ENCODE results near the gene UBXN10.

UBXN10 gene, protein sequence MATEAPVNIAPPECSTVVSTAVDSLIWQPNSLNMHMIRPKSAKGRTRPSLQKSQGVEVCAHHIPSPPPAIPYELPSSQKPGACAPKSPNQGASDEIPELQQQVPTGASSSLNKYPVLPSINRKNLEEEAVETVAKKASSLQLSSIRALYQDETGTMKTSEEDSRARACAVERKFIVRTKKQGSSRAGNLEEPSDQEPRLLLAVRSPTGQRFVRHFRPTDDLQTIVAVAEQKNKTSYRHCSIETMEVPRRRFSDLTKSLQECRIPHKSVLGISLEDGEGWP

DNA sequence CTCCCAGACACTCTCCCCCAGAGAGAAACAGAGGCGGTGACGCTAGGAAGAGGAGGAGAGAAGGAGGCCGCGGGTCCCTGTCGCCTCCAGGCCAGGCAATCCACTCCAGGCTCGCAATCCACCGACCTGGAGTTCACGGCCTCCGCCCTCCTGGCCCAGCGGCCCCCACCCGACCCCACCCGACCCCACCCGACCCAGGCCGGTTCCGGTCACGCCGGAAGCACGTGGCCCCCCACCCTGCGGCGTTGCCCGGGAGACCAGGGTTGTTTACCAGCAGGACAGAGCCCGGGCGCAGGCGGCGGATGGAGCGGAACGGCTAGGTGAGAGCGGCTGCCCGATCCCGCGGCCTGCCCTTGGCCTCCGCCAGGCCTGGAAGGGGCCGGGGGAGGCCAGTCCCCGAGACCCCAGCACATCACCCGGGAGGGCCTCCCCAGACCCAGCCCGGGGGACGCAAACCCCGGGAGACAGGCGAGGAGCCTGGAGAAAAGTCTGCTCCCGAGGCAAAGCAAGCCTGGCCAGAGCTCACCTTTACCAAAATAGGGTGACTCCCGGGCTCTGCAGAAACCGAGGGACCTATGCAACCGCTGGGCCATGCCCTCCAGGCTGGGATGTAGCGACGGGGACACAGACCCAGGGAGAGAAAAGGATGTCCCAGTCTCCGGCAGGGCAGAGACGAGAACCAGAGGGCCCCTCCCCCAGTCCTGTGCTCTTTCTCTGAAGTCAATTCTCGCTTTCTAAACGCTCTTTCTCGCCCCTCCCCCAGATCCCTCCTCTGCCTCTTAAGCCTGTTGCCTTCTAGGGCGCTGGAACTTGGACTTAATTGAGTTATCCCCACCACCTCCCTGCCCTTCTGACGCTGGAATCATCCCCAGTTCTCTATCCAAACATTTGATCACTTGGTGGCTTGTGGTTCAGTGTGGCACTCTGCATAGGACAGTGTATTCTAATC, at the start of gene UBXN10, which contains the start of gene PLA2G2C:
UBXN10 (plus strand) TSS at position 263 of the 949 bp plus-strand sequence. CDS start 4,466 bp downstream, outside the sequence.
PLA2G2C (minus strand) TSS at position 685 of the 949 bp plus-strand sequence. CDS start 9,155 bp downstream, outside the sequence.
- no peak for DNase-seq

DNA sequence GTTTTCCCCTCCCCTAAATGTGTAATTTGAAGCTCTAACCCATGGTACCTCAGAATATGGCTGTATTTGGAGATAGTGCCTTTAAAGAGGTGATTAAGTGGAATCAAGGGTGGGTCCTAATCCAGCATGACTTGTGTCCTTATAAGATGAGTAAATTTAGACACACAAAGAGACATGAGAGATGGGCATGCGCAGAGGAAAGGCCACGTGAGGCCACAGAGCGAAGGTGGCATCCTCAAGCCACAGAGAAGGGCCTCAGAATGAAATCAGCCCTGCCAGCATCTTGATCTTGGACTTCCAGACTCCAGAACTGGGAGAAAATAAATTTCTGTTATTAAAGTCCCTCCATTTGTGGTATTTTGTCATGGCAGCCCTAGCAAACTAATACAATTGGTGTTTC, 49.6 kb upstream of the UBXN10 start:
- no peak for DNase-seq

DNA sequence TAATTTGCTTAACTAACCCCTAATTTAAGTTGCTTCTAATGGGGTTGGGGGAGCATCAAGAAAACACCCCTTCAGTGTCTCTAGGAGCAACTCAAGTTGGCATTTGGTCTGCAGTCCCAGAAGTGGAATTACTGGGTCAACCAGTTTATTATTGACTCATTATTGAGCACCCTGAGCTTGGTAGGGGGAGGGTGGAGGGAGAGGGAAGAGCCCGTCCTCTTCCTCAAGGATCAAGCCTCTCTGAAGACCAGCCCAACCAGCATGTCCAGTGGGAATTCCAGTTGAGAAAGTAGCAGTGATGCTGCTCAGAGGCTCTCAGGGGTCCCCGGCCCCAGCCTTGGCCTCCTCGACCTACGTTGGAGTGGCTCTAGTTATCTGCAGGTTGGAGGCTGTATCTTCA, 48.8 kb upstream of the UBXN10 start:
- no peak for DNase-seq

DNA sequence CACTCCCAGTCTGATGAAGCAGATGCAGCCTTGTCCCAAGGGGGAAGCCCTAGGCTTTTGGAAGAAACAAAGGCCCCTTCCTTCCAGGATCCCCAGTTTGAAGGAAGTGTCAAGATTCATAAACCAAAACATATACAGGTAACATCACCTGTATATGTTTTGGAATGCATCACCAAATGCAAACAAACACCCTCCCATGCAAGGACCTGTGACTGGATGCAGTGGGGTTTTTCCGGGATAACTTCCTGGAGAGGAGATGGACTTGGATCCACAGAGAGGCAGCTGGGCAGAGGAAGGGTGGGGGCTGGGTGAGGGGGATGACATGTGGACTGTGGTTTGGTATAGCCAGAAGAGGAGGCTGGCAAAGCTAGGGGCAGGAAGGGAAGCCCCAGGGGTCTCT, 48.3 kb upstream of the UBXN10 start:
- DNase-seq, result no peak

DNA sequence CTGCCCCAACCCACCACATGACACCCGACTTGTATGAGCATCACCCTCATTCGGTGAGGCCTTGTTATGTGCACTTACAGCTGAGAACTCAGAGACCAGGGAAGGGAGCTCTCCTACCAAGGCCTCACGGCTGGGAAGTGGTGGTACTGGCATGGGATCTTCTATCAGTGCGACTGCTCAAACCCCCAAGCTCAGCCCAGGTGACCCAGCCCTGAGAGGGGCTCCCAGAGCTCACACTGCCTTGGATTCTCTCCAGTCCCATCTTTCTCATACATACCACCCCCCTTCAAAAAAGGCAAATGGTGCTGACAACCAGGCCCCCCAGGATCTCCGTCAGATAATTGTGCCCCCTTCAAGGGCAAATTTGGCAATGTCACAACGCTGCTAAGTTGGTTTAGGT, 47.5 kb upstream of the UBXN10 start:
- DNase-seq, result no peak

DNA sequence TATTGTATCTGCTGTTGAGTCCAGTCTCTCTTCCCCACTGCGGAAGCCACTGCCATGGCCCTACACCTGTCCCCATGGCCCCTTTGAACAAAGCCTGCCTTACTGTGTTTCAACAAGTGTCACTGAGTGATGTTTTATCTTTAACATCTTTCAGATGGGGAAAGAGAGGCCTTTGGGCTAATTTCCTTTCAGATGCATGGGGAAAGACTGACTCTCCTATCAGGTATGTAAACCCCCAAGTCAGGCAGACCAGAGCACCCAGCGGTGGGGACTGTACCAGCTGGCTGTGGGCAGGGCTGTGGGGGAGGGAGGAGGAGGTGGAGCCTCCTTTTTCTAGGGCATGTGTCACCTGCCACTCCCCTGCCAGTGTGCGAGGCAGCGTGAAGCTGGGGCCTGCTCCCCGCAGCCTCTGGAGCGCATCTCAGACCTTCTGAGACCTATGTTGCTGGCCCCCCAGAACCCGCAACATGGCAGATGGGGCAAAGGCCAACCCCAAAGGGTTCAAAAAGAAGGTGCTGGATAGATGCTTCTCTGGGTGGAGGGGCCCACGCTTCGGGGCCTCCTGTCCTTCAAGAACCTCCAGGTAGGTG, 46.8 kb upstream of the UBXN10 start, which contains the start of gene PLA2G2F:
PLA2G2F (plus strand) TSS at position 363 of the 590 bp plus-strand sequence; CDS start at position 468, 105 bp downstream.
- DNase-seq, result no peak

DNA sequence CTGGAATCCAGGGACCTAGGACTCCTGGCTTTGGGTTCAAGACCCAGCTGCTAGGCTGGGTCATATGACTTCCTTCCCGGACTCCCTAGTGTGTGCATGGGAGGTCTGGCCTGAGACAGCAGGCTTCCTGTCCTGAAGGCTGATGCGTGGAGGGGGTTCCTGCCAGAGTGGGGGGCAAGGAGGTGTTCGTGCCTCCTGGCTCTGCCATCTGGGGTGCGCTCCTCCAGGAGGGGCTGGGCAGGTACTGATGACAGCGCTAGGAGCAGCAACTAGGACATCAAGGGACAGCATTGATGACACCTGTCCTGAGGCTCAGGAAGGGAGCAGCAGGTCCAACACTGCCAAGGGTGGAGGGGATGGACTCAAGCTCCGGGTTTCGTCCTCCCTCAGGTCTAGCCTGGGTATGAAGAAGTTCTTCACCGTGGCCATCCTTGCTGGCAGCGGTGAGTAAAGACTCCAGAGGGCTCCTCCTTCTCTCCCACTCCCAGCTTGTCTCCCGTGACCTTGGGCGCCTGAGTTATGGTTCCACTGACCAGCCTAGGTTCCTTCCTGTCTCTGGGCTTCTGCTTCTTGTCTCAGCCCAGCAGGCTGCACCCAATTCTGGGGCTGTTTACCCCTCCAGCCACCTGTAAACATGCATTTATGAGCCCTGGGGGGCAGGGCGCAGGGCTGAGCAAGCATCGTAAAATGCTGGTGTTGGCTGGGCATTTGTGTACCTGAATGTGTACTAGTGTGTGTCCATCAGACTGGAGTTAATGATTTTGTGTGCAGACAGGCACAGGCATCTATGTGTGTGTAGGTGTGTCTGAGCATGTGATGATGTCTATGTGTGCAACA, 45.9 kb upstream of the UBXN10 start:
- DNase-seq, result no peak

DNA sequence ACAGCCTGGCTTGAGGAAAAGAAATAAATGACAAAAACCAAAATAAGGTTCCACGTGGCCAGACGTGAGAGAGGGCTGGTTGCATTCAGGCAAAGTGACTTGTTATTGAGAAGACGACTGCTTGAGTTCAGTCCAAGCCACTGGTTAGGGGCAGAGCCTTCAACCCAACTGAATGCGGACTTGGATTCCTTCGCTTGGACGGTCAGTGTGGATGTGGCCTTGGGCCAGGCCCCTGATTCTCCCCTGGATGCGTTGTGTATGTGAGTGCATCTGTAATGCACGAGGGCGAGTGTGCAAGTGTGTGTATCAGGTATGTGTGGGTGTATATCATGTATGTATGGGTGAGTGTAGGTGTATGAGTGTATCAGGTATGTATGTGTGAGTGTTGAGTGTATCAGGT, 44.9 kb upstream of the UBXN10 start:
- no peak for DNase-seq

DNA sequence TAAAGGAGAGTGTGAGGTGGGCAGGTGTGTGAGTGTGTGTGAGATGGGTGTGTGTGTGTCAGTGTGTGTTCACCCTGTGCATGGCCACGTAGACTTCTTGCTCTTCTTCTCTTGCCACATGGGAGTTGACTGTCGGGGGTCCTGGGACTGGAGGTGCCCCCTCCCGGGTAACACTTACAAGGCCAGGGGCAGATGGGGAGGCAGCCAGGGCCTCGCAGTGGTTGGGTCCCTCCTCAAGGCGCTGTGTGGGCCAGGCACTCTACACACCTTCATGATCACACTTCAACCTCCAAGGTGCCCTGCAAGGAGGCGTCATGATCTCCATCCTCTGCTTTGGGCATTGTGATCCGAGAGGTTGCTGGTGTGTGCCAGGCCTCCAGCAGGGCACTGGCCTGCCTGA, 44.4 kb upstream of the UBXN10 start:
- no peak for DNase-seq

DNA sequence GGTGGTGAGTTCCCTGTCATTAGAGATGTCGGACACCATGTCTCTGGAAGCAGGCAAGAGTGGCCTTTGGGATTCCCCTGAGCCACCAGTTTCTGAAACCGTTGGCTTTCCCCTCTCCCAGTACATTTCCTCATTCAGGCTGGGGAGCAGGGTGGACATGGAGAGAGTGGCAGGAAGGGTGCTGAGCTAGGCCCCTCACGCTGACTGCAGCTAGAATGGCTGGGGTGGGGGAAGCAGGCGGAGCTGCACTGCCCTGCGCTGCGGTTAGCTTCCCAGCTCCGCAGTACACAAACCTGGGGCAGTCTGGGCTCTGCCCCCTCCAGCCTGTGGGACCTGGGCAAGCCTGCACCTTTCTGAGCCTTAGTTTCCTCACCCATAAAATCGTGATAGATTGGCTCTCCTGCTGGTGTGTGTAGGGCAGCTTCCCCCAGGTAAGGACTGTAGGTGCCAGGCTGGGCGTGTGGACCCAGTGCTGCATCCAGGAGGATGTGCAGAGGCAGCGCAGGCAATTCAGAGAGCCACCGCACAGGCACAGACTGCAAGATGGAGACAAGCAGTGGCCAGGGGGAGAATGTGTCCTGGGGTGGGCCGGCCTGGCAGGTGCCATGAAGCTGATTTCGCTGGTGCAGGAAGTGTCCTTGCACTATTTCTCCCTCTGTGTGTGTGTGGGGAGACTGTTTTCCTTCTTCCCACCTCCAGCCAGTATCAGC, 43.7 kb upstream of the UBXN10 start:
- no peak for DNase-seq

DNA sequence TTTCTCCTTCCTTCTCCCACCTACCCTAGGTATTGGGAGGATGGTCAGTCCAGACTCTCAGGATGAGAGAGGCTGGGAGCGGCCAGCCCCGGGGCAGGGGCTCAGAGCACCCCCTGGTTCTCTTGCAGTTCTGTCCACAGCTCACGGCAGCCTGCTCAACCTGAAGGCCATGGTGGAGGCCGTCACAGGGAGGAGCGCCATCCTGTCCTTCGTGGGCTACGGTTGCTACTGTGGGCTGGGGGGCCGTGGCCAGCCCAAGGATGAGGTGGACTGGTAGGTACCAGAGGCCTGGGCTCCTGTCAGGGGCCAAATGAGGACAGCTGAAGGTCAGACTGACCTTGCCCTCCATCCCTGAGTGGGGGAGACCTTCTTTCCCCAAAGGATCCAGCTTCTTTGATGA, 42.6 kb upstream of the UBXN10 start:
- no peak for DNase-seq

DNA sequence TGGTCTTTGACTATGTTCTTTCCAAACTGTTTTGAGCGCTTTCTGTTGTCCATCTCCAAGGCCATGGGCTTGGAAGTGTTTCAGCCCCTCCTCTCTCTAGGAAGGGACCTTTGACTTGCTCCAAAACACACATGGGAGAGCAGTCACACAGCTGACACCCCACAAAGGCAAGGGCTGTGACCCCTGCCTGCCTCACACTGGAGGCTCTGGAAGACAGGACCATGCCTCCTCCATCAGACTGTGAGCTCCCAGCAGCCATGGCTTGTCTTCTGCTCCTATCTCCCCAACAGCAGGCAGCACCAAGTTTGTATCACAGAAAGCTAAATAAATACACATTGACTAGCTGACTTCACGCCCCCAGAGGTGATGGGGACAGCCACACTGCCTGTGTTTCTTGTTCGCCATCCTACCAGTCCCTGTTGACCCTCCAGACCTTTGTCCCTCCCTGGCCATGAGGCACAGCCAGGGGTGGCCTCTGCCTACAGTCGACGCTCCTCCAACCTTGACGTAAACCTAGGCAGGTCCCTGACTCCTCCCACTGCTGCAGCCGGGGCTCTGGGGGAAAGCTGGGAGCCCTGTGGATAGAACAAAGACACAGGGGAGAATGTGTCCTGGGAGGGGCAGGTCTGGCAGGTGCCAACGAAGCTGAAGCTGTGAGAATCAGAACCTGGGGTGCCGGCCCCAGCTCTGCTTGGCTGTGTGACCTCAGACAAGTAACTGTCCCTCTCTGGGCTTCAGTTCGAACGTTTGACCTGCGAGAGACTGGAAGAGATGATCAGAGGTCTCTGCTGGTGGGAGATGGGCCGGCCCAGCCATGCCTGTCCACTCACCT, 41.9 kb upstream of the UBXN10 start:
- no peak for DNase-seq

DNA sequence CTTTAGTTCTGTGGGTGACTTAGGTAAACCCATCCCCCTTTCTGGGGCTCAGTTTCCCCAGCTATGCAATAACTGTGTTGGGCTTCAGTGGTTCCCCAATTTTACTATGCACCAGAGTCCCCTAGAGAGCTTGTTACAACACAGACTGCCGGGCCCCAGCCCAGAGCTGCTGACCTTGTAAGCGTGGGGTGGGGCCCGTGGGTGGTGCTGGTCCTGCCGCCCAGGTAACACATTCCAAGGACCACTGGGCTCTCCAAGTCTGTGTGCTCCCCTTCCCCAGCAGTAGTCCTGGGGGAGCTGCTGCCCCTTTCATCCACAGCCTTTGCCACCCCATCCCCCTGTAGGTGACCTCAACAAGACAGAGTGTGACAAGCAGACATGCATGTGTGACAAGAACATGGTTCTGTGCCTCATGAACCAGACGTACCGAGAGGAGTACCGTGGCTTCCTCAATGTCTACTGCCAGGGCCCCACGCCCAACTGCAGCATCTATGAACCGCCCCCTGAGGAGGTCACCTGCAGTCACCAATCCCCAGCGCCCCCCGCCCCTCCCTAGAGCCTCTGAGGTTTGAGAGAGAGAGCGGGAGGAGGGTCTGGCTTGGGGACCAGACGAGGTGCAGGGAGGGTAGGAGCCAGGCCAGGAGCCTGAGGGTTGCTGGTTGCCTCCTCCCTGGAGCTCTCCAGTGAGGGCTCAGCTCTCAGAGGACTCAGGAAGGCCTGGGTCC, 37.9 kb upstream of the UBXN10 start:
- DNase-seq, result no peak

DNA sequence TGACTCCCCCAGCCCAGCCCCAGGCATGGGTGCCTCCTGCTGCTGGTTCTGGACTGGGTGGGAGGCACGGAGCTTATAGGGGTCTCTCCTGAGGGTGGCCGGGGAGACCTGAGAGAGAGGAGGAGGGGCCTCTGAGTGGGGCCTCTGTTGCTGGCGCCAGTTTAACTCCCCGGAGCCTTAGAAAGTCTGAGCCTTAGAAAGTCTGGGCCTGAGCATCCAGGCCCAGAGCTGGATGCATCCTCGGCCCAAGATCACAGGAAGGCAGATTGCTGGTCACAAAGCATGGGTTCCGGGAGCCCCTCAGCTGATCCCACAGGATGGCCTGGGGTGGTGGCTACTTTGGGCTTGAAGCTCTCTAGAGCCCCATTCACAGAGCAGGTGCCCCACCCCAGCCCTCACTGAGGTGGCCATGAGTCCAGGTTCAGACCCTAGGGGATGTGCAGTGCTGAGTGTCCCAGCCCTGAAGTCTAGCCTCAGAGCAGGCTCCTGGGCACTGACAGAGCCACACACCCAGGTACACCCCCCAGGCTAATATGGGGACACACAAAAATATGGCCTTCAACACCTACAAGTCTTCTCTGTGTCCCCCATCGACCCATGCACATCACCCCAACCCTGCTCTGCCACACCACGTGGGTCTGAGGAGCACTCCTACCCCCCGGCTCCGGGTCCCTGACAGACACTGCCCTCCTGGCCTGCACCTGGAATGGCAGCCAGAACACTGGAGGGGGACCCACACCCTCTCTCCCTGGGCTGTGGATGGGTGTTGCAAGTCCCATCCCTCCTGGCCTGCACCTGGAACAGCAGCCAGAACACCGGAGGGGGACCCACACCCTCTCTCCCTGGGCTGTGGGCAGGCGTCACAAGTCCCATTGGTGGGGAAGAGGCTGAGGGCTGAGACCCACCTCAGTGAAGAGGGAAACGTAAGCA, 37.1 kb upstream of the UBXN10 start:
- no peak for DNase-seq

DNA sequence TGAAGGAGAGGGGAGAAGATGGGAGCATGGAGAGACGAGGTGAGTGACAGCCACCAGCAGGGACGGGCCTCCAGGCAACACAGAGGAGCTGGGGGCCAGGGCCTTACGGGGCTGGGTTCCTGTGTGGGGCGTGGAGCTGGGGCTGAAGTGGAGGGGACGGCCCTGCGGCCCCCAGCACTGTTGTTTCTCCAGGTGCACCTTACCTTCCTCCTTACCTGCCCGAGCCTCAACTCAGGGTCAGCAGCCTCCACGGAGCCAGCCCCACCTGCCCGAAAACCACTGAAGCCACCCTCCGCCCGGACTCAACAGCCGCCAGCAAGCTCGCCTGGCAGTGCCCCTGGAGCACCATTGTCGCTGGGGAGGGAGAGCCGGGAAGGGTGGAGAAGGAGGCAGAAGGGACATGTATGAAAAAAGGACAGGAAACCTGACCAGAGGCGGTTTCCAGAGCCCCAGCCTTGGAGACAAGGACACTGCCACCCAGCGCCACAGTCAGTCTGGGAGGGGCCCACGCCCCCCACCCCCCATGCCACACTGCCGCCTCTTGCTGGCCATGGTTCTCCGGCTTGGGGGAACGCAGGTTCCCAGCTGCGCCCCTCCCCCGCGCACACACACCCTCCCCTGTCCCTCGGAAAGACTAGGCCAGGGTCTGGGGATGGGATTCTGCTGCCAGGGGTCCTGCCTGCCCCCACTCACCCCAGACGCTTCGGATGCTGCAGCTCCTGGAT, 36.1 kb upstream of the UBXN10 start:
- no peak for DNase-seq

DNA sequence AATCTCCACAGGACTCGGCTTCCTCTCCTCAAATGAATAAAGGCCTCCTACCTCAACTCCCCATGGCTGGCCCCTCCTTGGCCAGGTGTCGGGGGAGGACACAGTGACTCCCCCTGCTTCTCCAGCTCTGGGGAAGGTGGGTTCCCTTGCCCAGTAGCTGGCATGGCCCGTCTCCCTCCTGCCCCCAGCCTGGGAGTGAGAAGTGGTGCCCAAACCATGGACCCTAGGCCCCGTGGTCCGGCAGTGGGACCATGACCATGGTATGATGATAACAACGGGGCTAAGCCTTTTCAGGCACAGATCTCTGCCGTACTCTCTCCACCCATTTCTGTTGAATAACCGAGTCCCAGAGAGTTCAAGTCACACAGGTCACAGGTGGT, 35.6 kb upstream of the UBXN10 start:
- DNase-seq, result no peak

DNA sequence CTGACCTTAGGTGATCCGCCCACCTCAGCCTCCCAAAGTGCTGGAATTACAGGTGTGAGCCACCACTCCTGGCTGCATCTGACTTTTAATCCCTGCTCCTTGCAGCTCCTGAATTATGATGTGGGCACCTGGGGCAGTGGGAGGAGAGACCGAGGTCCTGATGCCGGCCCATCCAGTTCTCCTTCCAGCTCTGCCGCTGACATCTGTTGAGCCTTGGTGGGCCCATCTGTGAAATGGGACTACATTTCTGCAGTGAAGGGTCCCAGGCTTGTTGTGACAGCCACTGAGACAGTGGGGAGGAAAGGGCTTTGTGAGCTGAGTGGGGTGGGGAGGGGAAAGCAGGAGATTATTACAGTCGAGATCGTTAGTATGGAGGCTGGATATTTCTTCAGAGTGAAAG, 34.9 kb upstream of the UBXN10 start:
- no peak for DNase-seq

DNA sequence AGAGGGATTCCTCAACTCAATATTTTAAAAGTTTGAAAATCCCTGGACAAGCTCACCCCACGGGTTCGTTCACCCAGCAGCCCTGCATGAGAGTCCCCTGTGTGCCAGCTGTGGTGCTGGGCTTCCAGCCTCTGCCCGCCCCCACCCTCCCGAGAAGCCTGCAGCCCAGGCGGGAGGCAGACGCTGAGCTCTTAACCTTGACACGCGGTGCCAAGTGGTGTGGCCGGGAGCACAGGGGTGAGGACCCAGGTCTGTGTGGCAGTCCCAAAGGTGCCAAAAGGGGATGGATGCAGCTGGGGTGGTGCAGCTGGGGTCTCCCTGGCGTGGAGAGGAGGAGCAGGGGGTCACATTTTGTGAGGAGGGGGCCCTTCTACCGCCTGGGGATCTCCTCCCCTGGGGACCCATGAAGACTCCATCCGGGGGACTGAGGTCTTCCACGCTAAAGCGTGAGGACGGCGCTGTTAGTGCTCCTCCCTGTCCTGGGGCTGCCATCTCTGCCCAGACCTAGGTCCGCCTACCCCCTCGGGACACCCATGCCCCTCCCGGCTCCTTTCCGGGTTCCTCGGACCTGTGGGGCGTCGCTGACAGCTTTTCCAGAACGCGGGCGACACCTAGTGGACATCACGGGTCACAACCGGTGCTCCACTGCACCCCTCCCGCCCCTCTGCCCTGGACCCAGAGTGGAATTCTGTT, 33.8 kb upstream of the UBXN10 start:
- DNase-seq, result peak; percentile 56 to 65

Data from NCI-H2081 (cell line).